GM23338 (cell line): ENCODE measurements around the gene WAPL. TPM values are rescaled to one million over a fixed set of nuclear protein-coding genes. Genes with fewer than 3 reads are reported as not detected.
A peak's percentile ranks its signal among the peaks of the same experiment; 100 is the strongest.

Source experiments
- ATAC-seq: fragments of 200-7000 bp; cut with Tn5 transposase; 3 replicates; pipeline ENCODE4 v1.9.1; 2020
- DNase-seq: peaks from one replicate; pipeline ENCODE4 v3.0.0-alpha.2; 2015; ENCODE audit warnings: low spot score
- H2AFZ ChIP-seq: fragments of 200-600 bp; sonication (generic); 2 replicates; pipeline ENCODE4 v1.8.0; 2016; ENCODE audit warnings: antibody characterized with exemption, mild to moderate bottlenecking, moderate library complexity
- H3F3A ChIP-seq: fragments of 200-600 bp; sonication (generic); replicated peaks from 2 replicates; pipeline ENCODE4 v1.8.0; 2017; ENCODE audit warnings: antibody characterized with exemption, mixed run types, low read depth
- H3K27ac ChIP-seq: fragments of 200-600 bp; sonication (generic); 2 replicates; pipeline ENCODE4 v1.6.1; 2016; ENCODE audit warnings: low read depth
- H3K27me3 ChIP-seq: fragments of 200-600 bp; sonication (generic); 2 replicates; pipeline ENCODE4 v1.8.0; 2016; ENCODE audit warnings: mild to moderate bottlenecking, mixed run types, moderate library complexity; ENCODE audit not compliant: insufficient read depth
- H3K36me3 ChIP-seq: fragments of 200-600 bp; sonication (generic); 2 replicates; pipeline ENCODE4 v1.8.0; 2016; ENCODE audit warnings: mild to moderate bottlenecking; ENCODE audit not compliant: insufficient read depth
- H3K4me1 ChIP-seq: fragments of 200-600 bp; sonication (generic); 2 replicates; pipeline ENCODE4 v1.8.0; 2016; ENCODE audit warnings: mild to moderate bottlenecking, moderate library complexity; ENCODE audit not compliant: insufficient read depth
- H3K4me2 ChIP-seq: fragments of 200-600 bp; sonication (generic); 2 replicates; pipeline ENCODE4 v1.7.1; 2017; ENCODE audit warnings: mixed run types
- H3K4me3 ChIP-seq: fragments of 200-600 bp; sonication (generic); 2 replicates; pipeline ENCODE4 v1.6.1; 2016; ENCODE audit warnings: mixed run types
- H3K79me2 ChIP-seq: fragments of 200-600 bp; sonication (generic); replicated peaks from 2 replicates; pipeline ENCODE4 v1.8.0; 2017; ENCODE audit warnings: mild to moderate bottlenecking; ENCODE audit not compliant: insufficient read depth
- H3K9me2 ChIP-seq: fragments of 200-600 bp; sonication (generic); 2 replicates; pipeline ENCODE4 v1.8.0; 2017; ENCODE audit not compliant: insufficient read depth
- H4K20me1 ChIP-seq: fragments of 200-600 bp; sonication (generic); replicated peaks from 2 replicates; pipeline ENCODE4 v1.8.0; 2017; ENCODE audit warnings: mild to moderate bottlenecking; ENCODE audit not compliant: insufficient read depth
- H3K27ac Mint-ChIP-seq: 2 replicates; pipeline ENCODE4 v1.8.0; 2020; ENCODE audit warnings: inconsistent platforms, mild to moderate bottlenecking, moderate library complexity, mixed read lengths
- H3K27me3 Mint-ChIP-seq: 3 replicates; pipeline ENCODE4 v1.8.0; 2022; ENCODE audit warnings: low read depth, mild to moderate bottlenecking, moderate library complexity, mixed read lengths, inconsistent platforms; ENCODE audit not compliant: insufficient read depth, poor library complexity
- H3K36me3 Mint-ChIP-seq: 3 replicates; pipeline ENCODE4 v1.8.0; 2021; ENCODE audit warnings: low read depth, mild to moderate bottlenecking, inconsistent platforms, moderate library complexity, mixed read lengths
- H3K4me1 Mint-ChIP-seq: 3 replicates; pipeline ENCODE4 v1.8.0; 2020; ENCODE audit warnings: mild to moderate bottlenecking, inconsistent platforms, mixed read lengths
- H3K4me3 Mint-ChIP-seq: 3 replicates; pipeline ENCODE4 v1.8.0; 2021; ENCODE audit warnings: moderate library complexity, mild to moderate bottlenecking, inconsistent platforms, mixed read lengths
- H3K9me3 Mint-ChIP-seq: 3 replicates; pipeline ENCODE4 v1.8.0; 2020; ENCODE audit warnings: moderate library complexity, mild to moderate bottlenecking, inconsistent platforms, mixed read lengths
- CREB1 ChIP-seq: fragments of 250-450 bp; sonication (Bioruptor Pico); IDR thresholded peaks from 2 replicates; pipeline ENCODE4 v1.5.0; 2020; ENCODE audit warnings: low read depth, mild to moderate bottlenecking, moderate library complexity
- EZH2 ChIP-seq: fragments of 200-600 bp; sonication (generic); IDR thresholded peaks from one replicate; pipeline ENCODE4 v1.8.0; 2017; ENCODE audit warnings: antibody characterized with exemption, mild to moderate bottlenecking, low read depth; ENCODE audit not compliant: unreplicated experiment
- EZH2phosphoT487 ChIP-seq: fragments of 200-600 bp; sonication (generic); IDR thresholded peaks from one replicate; pipeline ENCODE4 v1.8.1; 2018; ENCODE audit warnings: antibody characterized with exemption; ENCODE audit not compliant: unreplicated experiment
- JUNB ChIP-seq: IDR thresholded peaks from one replicate; pipeline ENCODE4 v1.6.1; 2016; ENCODE audit warnings: antibody characterized with exemption; ENCODE audit not compliant: unreplicated experiment
- NANOG ChIP-seq: IDR thresholded peaks from 2 replicates; pipeline ENCODE4 v1.6.1; 2016; ENCODE audit warnings: antibody characterized with exemption, borderline replicate concordance
- POLR2AphosphoS5 ChIP-seq: IDR thresholded peaks from 2 replicates; pipeline ENCODE4 v1.6.1; 2016; ENCODE audit warnings: antibody characterized with exemption, low read depth
- STAT1 ChIP-seq: IDR thresholded peaks from one replicate; pipeline ENCODE4 v1.6.1; 2016; ENCODE audit warnings: antibody characterized with exemption; ENCODE audit not compliant: unreplicated experiment
- ZNF331 ChIP-seq: fragments of 250-450 bp; sonication (Bioruptor Pico); IDR thresholded peaks from 2 replicates; pipeline ENCODE4 v1.5.0; 2020; ENCODE audit warnings: low read depth, mild to moderate bottlenecking, moderate library complexity
- polyA plus RNA-seq: library from polyadenylated mRNA; unstranded; fragments of >200 nt; fragmentation: Nextera tagmentation; extraction: Ambion mirVana; gene quantifications from 2 replicates; pipeline ENCODE4 v1.2.1, GENCODE V29; 2016
- total RNA-seq: library from RNA; depleted of rRNA; stranded (reverse); fragments of >200 nt; shearing (Covaris generic); gene quantifications from 2 replicates; pipeline ENCODE4 v1.2.3, GENCODE V29; 2014
- TF ChIP-seq, protein P1 (sequence below): IDR thresholded peaks from one replicate; pipeline ENCODE4 v1.6.1; 2018; ENCODE audit warnings: antibody characterized with exemption; ENCODE audit not compliant: unreplicated experiment

WAPL gene
- total and polyA plus RNA-seq, 2 experiments from 2014 or later: 25.2 to 60.8 TPM

DNA sequence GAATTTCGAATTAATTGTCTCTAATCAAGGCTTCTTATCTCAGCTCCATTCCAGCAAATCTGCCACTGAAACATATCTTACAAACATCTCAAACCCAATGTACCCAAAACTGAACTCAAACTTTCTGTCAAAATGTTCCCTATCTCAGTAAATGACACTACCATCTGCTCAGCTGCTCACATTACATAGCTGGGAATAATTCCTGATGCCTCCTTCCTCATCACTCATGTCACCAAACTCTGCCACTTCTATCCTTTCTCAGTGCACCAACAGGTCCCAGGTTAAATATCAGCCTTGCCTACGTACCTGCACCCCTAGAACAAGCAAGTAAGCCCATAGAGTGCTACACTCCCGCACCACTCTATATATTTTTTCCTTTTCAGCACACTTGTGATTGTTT, 12.4 kb downstream of the WAPL start:
- no peak overlapping the region for H3K4me3 ChIP-seq
- no peak for DNase-seq
- Mint-ChIP-seq H3K4me1 (peaks cover 23% of the 10 kb centered on the region), H3K9me3 (no peaks in the 10 kb centered on the region), H3K27ac (no peak overlapping the region), H3K27me3 (no peaks in the 10 kb centered on the region), H3K4me3 (no peak overlapping the region), H3K36me3 (peaks cover 9% of the 10 kb centered on the region; the same call in 2 of the 3 replicates)
- H3K79me2 ChIP-seq: peaks cover 100% of the 10 kb centered on the region
- H3K27me3 ChIP-seq: no peaks in the 10 kb centered on the region
- H3F3A ChIP-seq: no peaks in the 10 kb centered on the region
- no peak overlapping the region for H3K4me2 ChIP-seq
- peaks cover 9% of the 10 kb centered on the region for H3K4me1 ChIP-seq
- H2AFZ ChIP-seq: no peak overlapping the region
- no peak for ATAC-seq
- TF ChIP-seq POLR2AphosphoS5 (no peak), JUNB (no peak)
- H3K9me2 ChIP-seq: no peaks in the 10 kb centered on the region
- no peaks in the 10 kb centered on the region for H3K36me3 ChIP-seq
- H4K20me1 ChIP-seq: peaks cover 47% of the 10 kb centered on the region
- no peak overlapping the region for H3K27ac ChIP-seq

GRCh38 chr10:86508217-86508616, 13.4 kb downstream of the WAPL start:
- H3K36me3 ChIP-seq: no peaks in the 10 kb centered on the region
- Mint-ChIP-seq H3K4me3 (no peak overlapping the region), H3K36me3 (peaks cover 12% of the 10 kb centered on the region), H3K4me1 (peaks cover 19% of the 10 kb centered on the region), H3K27ac (no peak overlapping the region), H3K9me3 (no peaks in the 10 kb centered on the region), H3K27me3 (no peaks in the 10 kb centered on the region)
- no peaks in the 10 kb centered on the region for H3F3A ChIP-seq
- no peak overlapping the region for H3K4me2 ChIP-seq
- H3K27me3 ChIP-seq: no peaks in the 10 kb centered on the region
- TF ChIP-seq CREB1 (CRISPR knock-in tag) (no peak), STAT1 (no peak)
- DNase-seq: no peak
- peaks cover 9% of the 10 kb centered on the region for H3K4me1 ChIP-seq
- peaks cover 100% of the 10 kb centered on the region for H3K79me2 ChIP-seq
- H3K27ac ChIP-seq: no peak overlapping the region
- H2AFZ ChIP-seq: no peak overlapping the region
- ATAC-seq: no peak
- H3K4me3 ChIP-seq: no peak overlapping the region
- H3K9me2 ChIP-seq: no peaks in the 10 kb centered on the region
- H4K20me1 ChIP-seq: peaks cover 39% of the 10 kb centered on the region

GRCh38 chr10:86506499-86506898, 15.1 kb downstream of the WAPL start:
- no peaks in the 10 kb centered on the region for H3F3A ChIP-seq
- Mint-ChIP-seq H3K4me3 (no peak overlapping the region), H3K27ac (no peak overlapping the region), H3K9me3 (no peaks in the 10 kb centered on the region), H3K36me3 (peaks cover 19% of the 10 kb centered on the region), H3K4me1 (peaks cover 9% of the 10 kb centered on the region), H3K27me3 (no peaks in the 10 kb centered on the region)
- no peak overlapping the region for H2AFZ ChIP-seq
- H3K9me2 ChIP-seq: no peaks in the 10 kb centered on the region
- ATAC-seq: no peak
- H3K79me2 ChIP-seq: peaks cover 100% of the 10 kb centered on the region
- peak overlapping the region; percentile 64; the same call in 1 of the 2 replicates for H3K27ac ChIP-seq
- DNase-seq: no peak
- no peaks in the 10 kb centered on the region for H3K4me1 ChIP-seq
- no peaks in the 10 kb centered on the region for H3K27me3 ChIP-seq
- H4K20me1 ChIP-seq: peaks cover 47% of the 10 kb centered on the region
- no peak overlapping the region for H3K4me2 ChIP-seq
- H3K4me3 ChIP-seq: no peak overlapping the region
- no peaks in the 10 kb centered on the region for H3K36me3 ChIP-seq
- TF ChIP-seq NANOG (no peak), POLR2AphosphoS5 (no peak), CREB1 (CRISPR knock-in tag) (no peak), ZNF331 (no peak), EZH2 (no peak), STAT1 (no peak), EZH2phosphoT487 (no peak)
- TF ChIP-seq, protein P1, sequence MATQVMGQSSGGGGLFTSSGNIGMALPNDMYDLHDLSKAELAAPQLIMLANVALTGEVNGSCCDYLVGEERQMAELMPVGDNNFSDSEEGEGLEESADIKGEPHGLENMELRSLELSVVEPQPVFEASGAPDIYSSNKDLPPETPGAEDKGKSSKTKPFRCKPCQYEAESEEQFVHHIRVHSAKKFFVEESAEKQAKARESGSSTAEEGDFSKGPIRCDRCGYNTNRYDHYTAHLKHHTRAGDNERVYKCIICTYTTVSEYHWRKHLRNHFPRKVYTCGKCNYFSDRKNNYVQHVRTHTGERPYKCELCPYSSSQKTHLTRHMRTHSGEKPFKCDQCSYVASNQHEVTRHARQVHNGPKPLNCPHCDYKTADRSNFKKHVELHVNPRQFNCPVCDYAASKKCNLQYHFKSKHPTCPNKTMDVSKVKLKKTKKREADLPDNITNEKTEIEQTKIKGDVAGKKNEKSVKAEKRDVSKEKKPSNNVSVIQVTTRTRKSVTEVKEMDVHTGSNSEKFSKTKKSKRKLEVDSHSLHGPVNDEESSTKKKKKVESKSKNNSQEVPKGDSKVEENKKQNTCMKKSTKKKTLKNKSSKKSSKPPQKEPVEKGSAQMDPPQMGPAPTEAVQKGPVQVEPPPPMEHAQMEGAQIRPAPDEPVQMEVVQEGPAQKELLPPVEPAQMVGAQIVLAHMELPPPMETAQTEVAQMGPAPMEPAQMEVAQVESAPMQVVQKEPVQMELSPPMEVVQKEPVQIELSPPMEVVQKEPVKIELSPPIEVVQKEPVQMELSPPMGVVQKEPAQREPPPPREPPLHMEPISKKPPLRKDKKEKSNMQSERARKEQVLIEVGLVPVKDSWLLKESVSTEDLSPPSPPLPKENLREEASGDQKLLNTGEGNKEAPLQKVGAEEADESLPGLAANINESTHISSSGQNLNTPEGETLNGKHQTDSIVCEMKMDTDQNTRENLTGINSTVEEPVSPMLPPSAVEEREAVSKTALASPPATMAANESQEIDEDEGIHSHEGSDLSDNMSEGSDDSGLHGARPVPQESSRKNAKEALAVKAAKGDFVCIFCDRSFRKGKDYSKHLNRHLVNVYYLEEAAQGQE: no peak
